Right ventricle myocardium superior (tissue), 1 donor: ENCODE results near the gene ESRRB. TPM values are rescaled to one million over a fixed set of nuclear protein-coding genes. Genes with fewer than 3 reads are reported as not detected.

Experiments
- ATAC-seq: fragments of 200-7000 bp; cut with Tn5 transposase; one replicate; pipeline ENCODE4 v1.9.1; 2020; ENCODE audit warnings: mild to moderate bottlenecking; ENCODE audit not compliant: poor library complexity
- DNase-seq: peaks from one replicate; pipeline ENCODE4 v3.0.0-alpha.2; 2020
- intact Hi-C: fragments of 100-400 bp; cut with DNase I; formaldehyde crosslinking; loops from one replicate; pipeline ENCODE4 v1.11.2; 2022
- total RNA-seq: library from RNA; stranded (reverse); fragmentation: NEBNext Ultra II Directional; extraction: Animal tissue kit (Norgen Biotek cat#: 25700); gene quantifications from one replicate; pipeline ENCODE4 v1.2.1, GENCODE V29; 2021
- donor health status: DM: no; HTN: yes; CAD: no; lungs with severe emphysema.

ESRRB gene
- total RNA-seq, 1 donor from 2014 or later, result 2.2 TPM

GRCh38 chr14:76473481-76474263 is 97.7 kb downstream of the ESRRB start:
- intact Hi-C loops, result no loop called here
- peak; percentile 97 for ATAC-seq
- peak; percentile 65 for DNase-seq

- DNase-seq (no peak), ATAC-seq (no peak)
- intact Hi-C loops, result no loop called here
Measured at GRCh38 chr14:76480426-76480825, 104.5 kb downstream of the ESRRB start.

- DNase-seq (no peak), ATAC-seq (no peak)
Measured at GRCh38 chr14:76484355-76484754, 108.4 kb downstream of the ESRRB start.

GRCh38 chr14:76486251-76486743 is 110.4 kb downstream of the ESRRB start:
- intact Hi-C loops, result no loop called here
- ATAC-seq (no peak), DNase-seq (no peak)

More at GRCh38 chr14:76484355-76484754, 108.4 kb downstream of the ESRRB start:
- intact Hi-C loops, result no loop called here

GRCh38 chr14:76488551-76488950 is 112.6 kb downstream of the ESRRB start:
- intact Hi-C loops, result no loop called here
- ATAC-seq (no peak), DNase-seq (no peak)

- intact Hi-C loops, result no loop called here
- DNase-seq, result no peak
- no peak for ATAC-seq
Measured at GRCh38 chr14:76489667-76490066, 113.7 kb downstream of the ESRRB start.

- intact Hi-C loops, result no loop called here
- ATAC-seq, result no peak
Measured at GRCh38 chr14:76490111-76490510, 114.2 kb downstream of the ESRRB start.

GRCh38 chr14:76490735-76491134 is 114.8 kb downstream of the ESRRB start:
- intact Hi-C loops, result no loop called here
- DNase-seq, result no peak
- ATAC-seq, result no peak

More at GRCh38 chr14:76490111-76490510, 114.2 kb downstream of the ESRRB start:
- DNase-seq, result no peak

- intact Hi-C loops, result no loop called here
- ATAC-seq (no peak), DNase-seq (no peak)
Measured at GRCh38 chr14:76491172-76491930, 115.4 kb downstream of the ESRRB start.

- DNase-seq (no peak), ATAC-seq (no peak)
- intact Hi-C loops, result no loop called here
Measured at GRCh38 chr14:76495983-76496382, 120.0 kb downstream of the ESRRB start.

GRCh38 chr14:76496595-76496994 is 120.7 kb downstream of the ESRRB start:
- intact Hi-C loops, result no loop called here
- no peak for ATAC-seq
- no peak for DNase-seq

- DNase-seq, result no peak
- no peak for ATAC-seq
- intact Hi-C loops, result no loop called here
Measured at GRCh38 chr14:76497550-76498462, 121.9 kb downstream of the ESRRB start.

- ATAC-seq (no peak), DNase-seq (no peak)
- intact Hi-C loops, result no loop called here
Measured at GRCh38 chr14:76498463-76498935, 122.6 kb downstream of the ESRRB start.

- no peak for DNase-seq
- intact Hi-C loops, result no loop called here
- ATAC-seq, result no peak
Measured at GRCh38 chr14:76498976-76499375, 123.0 kb downstream of the ESRRB start.

- intact Hi-C loops, result no loop called here
- ATAC-seq (no peak), DNase-seq (no peak)
Measured at GRCh38 chr14:76499399-76499798, 123.5 kb downstream of the ESRRB start.

GRCh38 chr14:76500011-76500410 is 124.1 kb downstream of the ESRRB start:
- intact Hi-C loops, result no loop called here
- DNase-seq (no peak), ATAC-seq (no peak)

- intact Hi-C loops, result no loop called here
- no peak for DNase-seq
- no peak for ATAC-seq
Measured at GRCh38 chr14:76500480-76500879, 124.5 kb downstream of the ESRRB start.

GRCh38 chr14:76501156-76501720 is 125.3 kb downstream of the ESRRB start:
- intact Hi-C loops, result no loop called here
- ATAC-seq, result no peak
- no peak for DNase-seq
